Bone marrow (tissue), 2 donors: ENCODE data around the gene MSX2.

ENCODE experiments used
- DNase-seq, 2 donors: peaks; one replicate each; lab custom pipeline; 2025; lab: John Stamatoyannopoulos, UW

The MSX2 gene

GRCh38 chr5:174777111-174777510 is 52.7 kb downstream of the MSX2 start:
- DNase-seq: no peak

- DNase-seq: no peak
Measured at GRCh38 chr5:174777583-174777982, 53.2 kb downstream of the MSX2 start.
